Stomach (tissue), 9 donors: Measurements from ENCODE around the gene MRPL58. TPM values are rescaled to one million over a fixed set of nuclear protein-coding genes. Genes with fewer than 3 reads are reported as not detected.

Experiments used
- DNase-seq, 2 donors: peaks; one replicate each; pipeline versions ENCODE4 v3.0.0 to v3.0.0-alpha.2; 2013 to 2019
- H3K27ac ChIP-seq, 5 donors: fragments of 200-600 bp in 4 of 5; sonication (generic) in 4 of 5; one replicate each; pipeline ENCODE4 v1.5.1; 2013 to 2019; ENCODE audit warnings: mild to moderate bottlenecking in 1 of 5, moderate library complexity in 1 of 5
- H3K27me3 ChIP-seq, 3 donors: fragments of 200-600 bp; sonication (generic); one replicate each; pipeline ENCODE4 v1.5.1; 2017 to 2019; ENCODE audit warnings: mixed run types in 1 of 3
- H3K36me3 ChIP-seq, 4 donors: fragments of 200-600 bp; sonication (generic); 1 replicate in 3 of 4; 2 replicates in 1 of 4; pipeline ENCODE4 v1.5.1; 2016 to 2019
- H3K4me1 ChIP-seq, 4 donors: fragments of 200-600 bp; sonication (generic); one replicate each; pipeline ENCODE4 v1.5.1; 2016 to 2019
- H3K4me3 ChIP-seq, 4 donors: fragments of 200-600 bp; sonication (generic) in 3 of 4; one replicate each; pipeline ENCODE4 v1.5.1; 2016 to 2019; ENCODE audit warnings: mild to moderate bottlenecking in 1 of 4
- H3K9me3 ChIP-seq, 4 donors: fragments of 200-600 bp; sonication (generic); one replicate each; pipeline ENCODE4 v1.5.1; 2016 to 2019
- CTCF ChIP-seq, 7 experiments: fragments of 450-650 bp in 4 of 7; fragments of 200-600 bp in 3 of 7; sonication (generic) in 3 of 7; IDR thresholded peaks; one replicate each; pipeline ENCODE4 v1.5.1; 2016 to 2019; ENCODE audit warnings: antibody characterized with exemption in 7 of 7, control low read depth in 2 of 7, mild to moderate bottlenecking in 1 of 7
- EP300 ChIP-seq: sonication (generic); formaldehyde crosslinking; IDR thresholded peaks from one replicate; pipeline ENCODE4 v1.6.1; 2017; ENCODE audit warnings: antibody characterized with exemption
- POLR2A ChIP-seq, 4 donors: fragments of 450-650 bp; IDR thresholded peaks; one replicate each; pipeline ENCODE4 v1.6.1; 2016; ENCODE audit warnings: antibody characterized with exemption in 4 of 4, control low read depth in 2 of 4, mild to moderate bottlenecking in 1 of 4, moderate library complexity in 1 of 4
- POLR2AphosphoS5 ChIP-seq, 3 donors: sonication (generic); formaldehyde crosslinking; IDR thresholded peaks; one replicate each; pipeline ENCODE4 v1.6.1; 2016; ENCODE audit warnings: antibody characterized with exemption in 3 of 3
- WGBS, 5 donors: extraction: QIAGEN DNeasy Blood & Tissue Kit in 3 of 5; methylation state at CpG; one replicate each; pipeline versions ENCODE4 v1.1.5 to v1.1.7; 2013 to 2018; 5-methylcytosine and 5-hydroxymethylcytosine counted together
- intact Hi-C: fragments of 100-400 bp; cut with DNase I; formaldehyde crosslinking; loops from one replicate; pipeline ENCODE4 v1.15.1; 2023; ENCODE audit warnings: low total_unique reads
- polyA plus RNA-seq, 3 donors: library from polyadenylated mRNA; stranded (reverse); fragments of 200-250 nt; gene quantifications; one replicate each; pipeline ENCODE4 v1.2.3, GENCODE V29; 2013
- total RNA-seq, 5 donors: library from RNA; depleted of rRNA; stranded (reverse); fragments of >200 nt; gene quantifications; one replicate each; pipeline versions ENCODE4 v1.1.0 to v1.2.3, GENCODE V29; 2014 to 2016
- donor health status: healthy with polysubstance abuse.
- donor health status: Bipolar disorder and iron deficiency.
- donor health status: healthy.

MRPL58 gene
- total and polyA plus RNA-seq, 8 donors, result 6.7 to 69.0 (median 38.7) TPM

- no peak for TF ChIP-seq POLR2AphosphoS5 (IDR thresholded peaks at IDR 0.05)
- Histone ChIP-seq H3K9me3 (no peaks in the 10 kb centered on the region), H3K4me3 (no peak overlapping the region), H3K4me1 (peaks cover 0 to 13% (median 11%) of the 10 kb centered on the region in 4 donors), H3K27me3 (no peaks in the 10 kb centered on the region), H3K36me3 (peaks cover 35 to 94% (median 84%) of the 10 kb centered on the region in 4 donors), H3K27ac (peak overlapping the region; percentile 28 to 74 (median 70))
- no peak for DNase-seq
- 90 to 95% (median 92%) methylated on average over 26 of the region's 26 CpGs for WGBS, 5 donors
- intact Hi-C loops, result no loop called here
Measured at GRCh38 chr17:75060434-75061054, 48.1 kb downstream of the MRPL58 start.

DNA sequence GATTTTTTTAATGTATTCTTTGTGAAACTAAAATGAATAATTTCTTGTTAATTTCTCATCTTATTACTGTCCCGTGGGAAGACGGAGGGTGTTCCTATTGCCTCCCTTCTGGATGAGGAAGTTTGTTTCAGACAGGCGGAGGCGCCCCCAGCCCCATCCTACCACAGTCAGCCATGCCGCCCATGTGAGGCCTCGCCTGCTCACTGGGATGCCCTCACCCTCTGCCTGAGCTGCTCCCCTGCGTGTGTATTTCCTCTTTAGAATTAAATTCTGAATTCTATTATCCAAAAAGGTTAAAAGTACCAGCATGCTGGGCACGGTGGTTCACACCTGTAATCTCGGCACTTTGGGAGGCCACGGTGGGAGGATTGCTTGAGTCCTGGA is 48.6 kb downstream of the MRPL58 start:
- H3K4me1 ChIP-seq, result peaks cover 0 to 13% (median 11%) of the 10 kb centered on the region in 4 donors
- H3K27me3 ChIP-seq, result no peaks in the 10 kb centered on the region
- TF ChIP-seq CTCF (IDR thresholded peaks at IDR 0.05), result no peak
- TF ChIP-seq POLR2AphosphoS5 (IDR thresholded peaks at IDR 0.05), result no peak
- TF ChIP-seq EP300, result no peak
- TF ChIP-seq POLR2A (IDR thresholded peaks at IDR 0.05), result no peak
- peaks cover 33 to 90% (median 80%) of the 10 kb centered on the region in 4 donors for H3K36me3 ChIP-seq
- DNase-seq, result no peak
- peak overlapping the region in 3 of 5 donors; percentile 70 to 74 (median 74) for H3K27ac ChIP-seq
- H3K9me3 ChIP-seq, result no peaks in the 10 kb centered on the region
- H3K4me3 ChIP-seq, result no peak overlapping the region
- intact Hi-C loops, result no loop called here
- 93 to 99% (median 95%) methylated on average over 10 of the region's 10 CpGs for WGBS, 5 donors

GRCh38 chr17:75061618-75062017 is 49.1 kb downstream of the MRPL58 start:
- peak overlapping the region in 2 of 5 donors; percentile 70 to 74 for H3K27ac ChIP-seq
- WGBS, 5 donors, result 86 to 91% (median 88%) methylated on average over 8 of the region's 8 CpGs

DNA sequence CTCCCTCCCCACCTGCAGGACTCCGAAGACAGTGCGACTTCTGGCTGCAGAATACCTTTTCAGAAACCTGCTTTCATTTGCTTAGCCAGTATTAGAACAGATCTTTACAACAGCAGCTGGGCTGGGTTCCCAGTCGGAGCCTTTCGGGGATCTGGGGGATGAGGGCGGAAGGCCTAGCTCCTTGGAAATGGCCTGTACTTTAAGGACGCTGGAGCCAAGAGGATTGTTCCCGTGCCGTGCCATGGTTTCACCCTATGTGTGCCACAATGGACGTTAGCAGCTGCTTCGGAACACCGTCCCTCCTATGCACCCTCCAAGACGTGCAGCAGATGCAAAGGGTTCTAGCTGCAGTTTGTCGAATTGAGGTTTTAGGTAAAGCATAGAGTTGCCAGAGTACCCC is 50.7 kb downstream of the MRPL58 start:
- DNase-seq, result no peak
- TF ChIP-seq POLR2AphosphoS5 (IDR thresholded peaks at IDR 0.05) (no peak), CTCF (IDR thresholded peaks at IDR 0.05) (no peak), POLR2A (IDR thresholded peaks at IDR 0.05) (no peak), EP300 (no peak)
- H3K9me3 ChIP-seq, result no peaks in the 10 kb centered on the region
- peaks cover 33 to 68% (median 63%) of the 10 kb centered on the region in 4 donors for H3K36me3 ChIP-seq
- intact Hi-C loops, result no loop called here
- no peaks in the 10 kb centered on the region for H3K27me3 ChIP-seq
- 90 to 93% (median 92%) methylated on average over 11 to 13 of the region's 13 CpGs for WGBS, 5 donors
- no peak overlapping the region for H3K27ac ChIP-seq
- H3K4me1 ChIP-seq, result peaks cover 0 to 13% (median 11%) of the 10 kb centered on the region in 4 donors
- H3K4me3 ChIP-seq, result no peak overlapping the region

More at GRCh38 chr17:75061618-75062017, 49.1 kb downstream of the MRPL58 start:
- Histone ChIP-seq H3K4me1 (peaks cover 0 to 13% (median 11%) of the 10 kb centered on the region in 4 donors), H3K36me3 (peaks cover 33 to 84% (median 75%) of the 10 kb centered on the region in 4 donors), H3K27me3 (no peaks in the 10 kb centered on the region), H3K9me3 (no peaks in the 10 kb centered on the region), H3K4me3 (no peak overlapping the region)
- TF ChIP-seq POLR2A (IDR thresholded peaks at IDR 0.05), result no peak
- TF ChIP-seq CTCF (IDR thresholded peaks at IDR 0.05), result no peak
- no peak for TF ChIP-seq POLR2AphosphoS5 (IDR thresholded peaks at IDR 0.05)
- TF ChIP-seq EP300, result no peak
- DNase-seq, result no peak
- intact Hi-C loops, result no loop called here

GRCh38 chr17:75063626-75064025 is 51.2 kb downstream of the MRPL58 start:
- DNase-seq, result no peak
- intact Hi-C loops, result no loop called here
- H3K36me3 ChIP-seq, result peaks cover 33 to 64% (median 63%) of the 10 kb centered on the region in 4 donors

More at GRCh38 chr17:75063626-75064025, 51.2 kb downstream of the MRPL58 start:
- no peaks in the 10 kb centered on the region for H3K9me3 ChIP-seq
- WGBS, 5 donors, result 82 to 95% (median 91%) methylated on average over 3 of the region's 3 CpGs
- peaks cover 0 to 13% (median 11%) of the 10 kb centered on the region in 4 donors for H3K4me1 ChIP-seq
- no peaks in the 10 kb centered on the region for H3K27me3 ChIP-seq
- no peak overlapping the region for H3K4me3 ChIP-seq
- no peak overlapping the region for H3K27ac ChIP-seq
- TF ChIP-seq POLR2AphosphoS5 (IDR thresholded peaks at IDR 0.05), result no peak
- TF ChIP-seq CTCF (IDR thresholded peaks at IDR 0.05), result no peak
- no peak for TF ChIP-seq EP300
- no peak for TF ChIP-seq POLR2A (IDR thresholded peaks at IDR 0.05)
